Right lobe of liver (tissue), 6 donors: ENCODE data around the gene ATIC. TPM values are rescaled to one million over a fixed set of nuclear protein-coding genes. Genes with fewer than 3 reads are reported as not detected.

ENCODE experiments used
- ATAC-seq, 4 donors: fragments of 200-7000 bp; cut with Tn5 transposase; one replicate each; pipeline ENCODE4 v1.9.1; 2020; ENCODE audit warnings: mild to moderate bottlenecking in 4 of 4, moderate library complexity in 4 of 4
- DNase-seq, 3 donors: peaks; one replicate each; pipeline ENCODE4 v3.0.0-alpha.2; 2020
- H3K27ac ChIP-seq, 3 donors: fragments of 200-600 bp; one replicate each; pipeline ENCODE4 v1.8.0; 2022
- H3K27me3 ChIP-seq, 2 donors: fragments of 200-600 bp; one replicate each; pipeline ENCODE4 v1.8.0; 2022
- H3K36me3 ChIP-seq, 4 donors: fragments of 200-600 bp; sonication (generic) in 1 of 4; one replicate each; pipeline versions ENCODE4 v1.5.1 to v1.8.0; 2017 to 2022; ENCODE audit warnings: control low read depth in 1 of 4
- H3K4me1 ChIP-seq, 4 donors: fragments of 200-600 bp; sonication (generic) in 1 of 4; one replicate each; pipeline versions ENCODE4 v1.5.1 to v1.8.0; 2017 to 2022; ENCODE audit warnings: control low read depth in 1 of 4
- H3K4me3 ChIP-seq, 3 donors: fragments of 200-600 bp; one replicate each; pipeline ENCODE4 v1.8.0; 2022
- H3K9me3 ChIP-seq, 4 donors: fragments of 200-600 bp; sonication (generic) in 1 of 4; one replicate each; pipeline versions ENCODE4 v1.5.1 to v1.8.0; 2017 to 2022; ENCODE audit warnings: control low read depth in 1 of 4
- POLR2A ChIP-seq: fragments of 450-650 bp; IDR thresholded peaks from one replicate; pipeline ENCODE4 v1.6.1; 2017; ENCODE audit warnings: antibody characterized with exemption, mild to moderate bottlenecking
- WGBS: methylation state at CpG from one replicate; pipeline ENCODE4 v1.1.6; 2018; ENCODE audit warnings: low coverage, low lambda C conversion rate; ENCODE audit not compliant: insufficient coverage; ENCODE audit errors: missing lambda C conversion rate; 5-methylcytosine and 5-hydroxymethylcytosine counted together
- intact Hi-C, 2 donors: fragments of 100-400 bp; cut with DNase I; formaldehyde crosslinking; loops; one replicate each; pipeline versions ENCODE4 v1.11.2 to v1.14.1; 2022
- total RNA-seq, 6 experiments: library from RNA; depleted of rRNA in 2 of 6; stranded (reverse); fragments of >200 nt in 2 of 6; fragmentation: NEBNext Ultra II Directional in 3 of 6; extraction: Animal tissue kit (Norgen Biotek cat#: 25700) in 3 of 6; gene quantifications; one replicate each; pipeline versions ENCODE4 v1.1.0 to v1.2.4, GENCODE V29; 2016 to 2023
- TF ChIP-seq, protein P1 (sequence below), 4 donors: fragments of 200-600 bp in 3 of 4; fragments of 450-650 bp in 1 of 4; IDR thresholded peaks; one replicate each; pipeline versions ENCODE4 v1.5.1 to v1.8.0; 2016 to 2022; ENCODE audit warnings: antibody characterized with exemption in 4 of 4, mild to moderate bottlenecking in 2 of 4
- donor health status: DM: no; HTN: yes; CAD: no.
- donor health status: DM: no; HTN: no; CAD: no.
- donor health status: DM: no; HTN: no; CAD: no.
- donor health status: DM: no; HTN: yes; CAD: no.
- donor health status: DM: no; HTN: yes; CAD: no.

The ATIC gene
- total RNA-seq, 6 experiments from 2014 or later: 38.8 to 57.3 (median 43.0) TPM

DNA sequence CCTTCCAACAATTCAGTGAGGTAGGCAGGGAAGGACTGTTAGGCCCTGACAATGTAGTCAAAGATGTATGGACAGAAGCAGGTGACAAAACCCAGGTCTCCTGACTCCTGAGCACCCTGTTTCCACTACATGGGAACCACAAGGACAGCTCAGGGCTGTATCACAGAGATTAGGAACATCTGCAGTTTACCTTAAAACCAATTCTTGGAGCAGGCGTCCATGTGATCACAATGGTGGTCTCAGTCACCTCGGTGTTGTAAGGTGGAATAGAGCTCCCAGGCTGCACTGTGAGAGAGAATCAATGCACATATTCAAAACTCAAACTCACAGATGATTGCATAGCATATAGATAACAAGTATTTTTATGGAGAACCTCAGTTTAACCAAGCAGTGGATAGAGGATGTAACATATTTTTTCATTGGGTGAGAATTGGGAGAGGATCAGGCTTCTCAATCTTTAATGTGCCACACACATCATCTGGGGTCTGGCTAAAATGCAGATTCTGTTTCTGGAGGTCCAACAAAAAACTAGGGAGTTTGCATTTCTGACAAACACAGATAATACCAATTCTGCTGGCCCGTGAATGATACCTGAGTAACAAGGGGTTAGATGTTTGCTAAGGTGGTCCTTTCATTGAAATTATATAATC lies 87.3 kb downstream of the ATIC start:
- H3K27me3 ChIP-seq: no peaks in the 10 kb centered on the region
- TF ChIP-seq, protein P1, sequence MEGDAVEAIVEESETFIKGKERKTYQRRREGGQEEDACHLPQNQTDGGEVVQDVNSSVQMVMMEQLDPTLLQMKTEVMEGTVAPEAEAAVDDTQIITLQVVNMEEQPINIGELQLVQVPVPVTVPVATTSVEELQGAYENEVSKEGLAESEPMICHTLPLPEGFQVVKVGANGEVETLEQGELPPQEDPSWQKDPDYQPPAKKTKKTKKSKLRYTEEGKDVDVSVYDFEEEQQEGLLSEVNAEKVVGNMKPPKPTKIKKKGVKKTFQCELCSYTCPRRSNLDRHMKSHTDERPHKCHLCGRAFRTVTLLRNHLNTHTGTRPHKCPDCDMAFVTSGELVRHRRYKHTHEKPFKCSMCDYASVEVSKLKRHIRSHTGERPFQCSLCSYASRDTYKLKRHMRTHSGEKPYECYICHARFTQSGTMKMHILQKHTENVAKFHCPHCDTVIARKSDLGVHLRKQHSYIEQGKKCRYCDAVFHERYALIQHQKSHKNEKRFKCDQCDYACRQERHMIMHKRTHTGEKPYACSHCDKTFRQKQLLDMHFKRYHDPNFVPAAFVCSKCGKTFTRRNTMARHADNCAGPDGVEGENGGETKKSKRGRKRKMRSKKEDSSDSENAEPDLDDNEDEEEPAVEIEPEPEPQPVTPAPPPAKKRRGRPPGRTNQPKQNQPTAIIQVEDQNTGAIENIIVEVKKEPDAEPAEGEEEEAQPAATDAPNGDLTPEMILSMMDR (IDR thresholded peaks at IDR 0.05): no peak
- TF ChIP-seq POLR2A: no peak
- ATAC-seq (no peak), DNase-seq (no peak)
- 83% methylated on average over 3 of the region's 3 CpGs for WGBS
- H3K27ac ChIP-seq: no peak overlapping the region
- H3K36me3 ChIP-seq: peaks cover 5 to 89% (median 41%) of the 10 kb centered on the region in 4 donors
- no peaks in the 10 kb centered on the region for H3K9me3 ChIP-seq
- intact Hi-C loops: no loop called here
- no peaks in the 10 kb centered on the region for H3K4me1 ChIP-seq
- no peak overlapping the region for H3K4me3 ChIP-seq

Other genes with a start within 250 kb of the ATIC start
- not detected for gene ABCA12, start 173.4 kb upstream of the ATIC start, total RNA-seq
- gene FN1, start 124.0 kb downstream of the ATIC start, total RNA-seq: 1,000 to 10,000 TPM in 5 of 6 experiments, 100 to 1,000 TPM in 1; 938 to 2,279 (median 1,324) TPM